ENCODE results near the gene GPC3. TPM values are rescaled to one million over a fixed set of nuclear protein-coding genes. Genes with fewer than 3 reads are reported as not detected.

GPC3 gene
- total and polyA plus RNA-seq, 2 of the 4 experiments (the other 2 are of a cell fraction) = not detected

- Histone ChIP-seq H2BK15ac (ENCODE audit: low read depth, low read length) (no peak overlapping the region), H3K14ac (replicated peaks; ENCODE audit: low read depth, low read length) (no peak overlapping the region), H3K79me1 (ENCODE audit: low read depth in 1 of 2, low read length in 2 of 2) (no peaks in the 10 kb centered on the region), H3K27ac (ENCODE audit: insufficient read depth, low read length) (no peak overlapping the region), H3K18ac (ENCODE audit: low read depth, low read length) (no peak overlapping the region), H4K8ac (ENCODE audit: low read depth in 2 of 2, low read length in 2 of 2) (no peak overlapping the region), H2BK120ac (ENCODE audit: low read depth, low read length) (no peak overlapping the region), H3K23ac (ENCODE audit: low read depth, low read length) (no peak overlapping the region), H3K4me3 (ENCODE audit: insufficient read depth, low read depth, low read length) (no peak overlapping the region), H2BK20ac (ENCODE audit: low read depth, low read length) (no peak overlapping the region), H3K36me3 (ENCODE audit: control insufficient read depth, insufficient read depth, low read length) (no peaks in the 10 kb centered on the region), H2AK9ac (replicated peaks; ENCODE audit: low read depth, low read length, poor library complexity) (no peak overlapping the region), H3K27me3 (ENCODE audit: control insufficient read depth, insufficient read depth, low read length) (peaks cover 6% of the 10 kb centered on the region; the same call in 1 of the 2 replicates), H3K9me1 (ENCODE audit: insufficient read depth, low read length) (no peaks in the 10 kb centered on the region), H3K4ac (ENCODE audit: low read depth, low read length) (no peak overlapping the region), H4K20me1 (ENCODE audit: insufficient read depth, low read length) (no peaks in the 10 kb centered on the region), H4K91ac (ENCODE audit: insufficient read depth, low read depth, low read length) (no peak overlapping the region), H2AFZ (replicated peaks; ENCODE audit: low read length, poor library complexity) (no peak overlapping the region), H3K56ac (ENCODE audit: extremely low read depth, insufficient read depth, low read length) (no peak overlapping the region), H3K9ac (ENCODE audit: low read depth, low read length) (no peak overlapping the region), H4K5ac (ENCODE audit: low read depth, low read length) (no peak overlapping the region), H2AK5ac (ENCODE audit: low read depth, low read length) (no peak overlapping the region), H3K4me1 (ENCODE audit: control insufficient read depth, insufficient read depth, low read length) (no peaks in the 10 kb centered on the region), H3K9me3 (ENCODE audit: control insufficient read depth, insufficient read depth, low read length) (peaks cover 3% of the 10 kb centered on the region; the same call in 1 of the 2 replicates), H2BK5ac (ENCODE audit: low read depth, low read length, poor library complexity, severe bottlenecking) (no peak overlapping the region), H3K4me2 (ENCODE audit: low read depth, low read length) (no peak overlapping the region)
- in situ Hi-C loops (cut with MboI; ENCODE audit: low sequenced_read_pairs) (no loop called here), intact Hi-C loops (cut with micrococcal nuclease) (no loop called here), dilution Hi-C loops (cut with HindIII; ENCODE audit: low sequenced_read_pairs, unreplicated experiment) (no loop called here)
- no peak for ATAC-seq (ENCODE audit: low read depth)
- ChIA-PET POLR2A (ENCODE audit: unreplicated experiment) (no interaction called here), CTCF (interaction anchor here (0.6 to 1.8 kb wide), 2 partner anchors 9 to 160 kb away, joined by 3 read pairs; no protein-coding TSS in a partner anchor)
- no CpG with 5 or more reads among the region's 5 CpGs for WGBS, 2 experiments (ENCODE audit: extremely low coverage in 2 of 2, insufficient read length in 1 of 2)
- no peak for DNase-seq
- no peak for TF ChIP-seq MAFK (IDR thresholded peaks at IDR 0.05; ENCODE audit: low read depth, low read length)
- TF ChIP-seq RCOR1 (IDR thresholded peaks at IDR 0.05; ENCODE audit: insufficient replicate concordance, low read length) = no peak
- no peak for TF ChIP-seq SMC3 (IDR thresholded peaks at IDR 0.05; ENCODE audit: low read depth, low read length)
- TF ChIP-seq, protein P1, sequence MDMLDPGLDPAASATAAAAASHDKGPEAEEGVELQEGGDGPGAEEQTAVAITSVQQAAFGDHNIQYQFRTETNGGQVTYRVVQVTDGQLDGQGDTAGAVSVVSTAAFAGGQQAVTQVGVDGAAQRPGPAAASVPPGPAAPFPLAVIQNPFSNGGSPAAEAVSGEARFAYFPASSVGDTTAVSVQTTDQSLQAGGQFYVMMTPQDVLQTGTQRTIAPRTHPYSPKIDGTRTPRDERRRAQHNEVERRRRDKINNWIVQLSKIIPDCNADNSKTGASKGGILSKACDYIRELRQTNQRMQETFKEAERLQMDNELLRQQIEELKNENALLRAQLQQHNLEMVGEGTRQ (IDR thresholded peaks at IDR 0.05; ENCODE audit: low read depth, low read length) = no peak
- TF ChIP-seq NFE2L2 (IDR thresholded peaks at IDR 0.05; ENCODE audit: low read depth, low read length) = no peak
- no peak for TF ChIP-seq CEBPB (IDR thresholded peaks at IDR 0.05; ENCODE audit: low read depth, low read length)
- BruUV-seq (replicated peaks) = no TSS peak
These were observed 4.4 kb downstream of the GPC3 start for GRCh38 chrX:133980832-133981588.

Data from IMR-90 (cell line).